GM18867 (cell line): ENCODE results near the gene SETBP1.
A peak's percentile ranks its signal among the peaks of the same experiment; 100 is the strongest.

ENCODE experiments used
- ATAC-seq: cut with Tn5 transposase; IDR thresholded peaks from one replicate; pipeline ENCODE4 v1.9.1; 2021; ENCODE audit warnings: mild to moderate bottlenecking, moderate library complexity; ENCODE audit not compliant: unreplicated experiment

Gene SETBP1

GRCh38 chr18:45100321-45101105 is 419.8 kb downstream of the SETBP1 start:
- no peak for ATAC-seq

GRCh38 chr18:45102126-45102525 is 421.4 kb downstream of the SETBP1 start:
- ATAC-seq = no peak

- ATAC-seq = no peak
Observed at GRCh38 chr18:45102863-45103262, 422.2 kb downstream of the SETBP1 start.

GRCh38 chr18:45103319-45104048 is 422.8 kb downstream of the SETBP1 start:
- peak; percentile 43 for ATAC-seq

- ATAC-seq = peak; percentile 19
Observed at GRCh38 chr18:45104049-45104395, 423.3 kb downstream of the SETBP1 start.

- ATAC-seq = peak; percentile 91
Observed at GRCh38 chr18:45106331-45106774, 425.7 kb downstream of the SETBP1 start.

GRCh38 chr18:45107425-45107824 is 426.7 kb downstream of the SETBP1 start:
- ATAC-seq = no peak

- no peak for ATAC-seq
Observed at GRCh38 chr18:45108754-45109153, 428.1 kb downstream of the SETBP1 start.

- ATAC-seq = no peak
Observed at GRCh38 chr18:45109271-45109670, 428.6 kb downstream of the SETBP1 start.

GRCh38 chr18:45109706-45110105 is 429.0 kb downstream of the SETBP1 start:
- ATAC-seq = no peak

- ATAC-seq = no peak
Observed at GRCh38 chr18:45110577-45111501, 430.2 kb downstream of the SETBP1 start.

- ATAC-seq = no peak
Observed at GRCh38 chr18:45111502-45111848, 430.8 kb downstream of the SETBP1 start.

GRCh38 chr18:45112682-45113081 is 432.0 kb downstream of the SETBP1 start:
- no peak for ATAC-seq

GRCh38 chr18:45116116-45116515 is 435.4 kb downstream of the SETBP1 start:
- no peak for ATAC-seq
